RWPE1 (cell line): ENCODE results near the gene CTNNA2.

Experiments used
- CTCF ChIA-PET: fragments of 350-600 bp; sonication (Branson Sonifier 250); formaldehyde crosslinking; extraction: SDS; loops from one replicate; lab custom pipeline; 2021; lab: Yijun Ruan, JAX
- POLR2A ChIA-PET: fragments of 400-600 bp; formaldehyde crosslinking; extraction: SDS; loops from one replicate; lab custom pipeline; 2020; ENCODE audit warnings: antibody characterized with exemption; ENCODE audit not compliant: low non-redundant PET; lab: Yijun Ruan, JAX
- DNase-seq: peaks from one replicate; pipeline ENCODE4 v3.0.0; 2012; ENCODE audit warnings: low spot score
- H3K27ac ChIP-seq: fragments of 450-650 bp; 2 replicates; pipeline ENCODE4 v1.5.1; 2017
- TF ChIP-seq, protein P1 (sequence below): fragments of 450-650 bp; conservative IDR thresholded peaks from 2 replicates; pipeline ENCODE4 v1.5.1; 2017; ENCODE audit warnings: low read depth, mild to moderate bottlenecking

The CTNNA2 gene

DNA sequence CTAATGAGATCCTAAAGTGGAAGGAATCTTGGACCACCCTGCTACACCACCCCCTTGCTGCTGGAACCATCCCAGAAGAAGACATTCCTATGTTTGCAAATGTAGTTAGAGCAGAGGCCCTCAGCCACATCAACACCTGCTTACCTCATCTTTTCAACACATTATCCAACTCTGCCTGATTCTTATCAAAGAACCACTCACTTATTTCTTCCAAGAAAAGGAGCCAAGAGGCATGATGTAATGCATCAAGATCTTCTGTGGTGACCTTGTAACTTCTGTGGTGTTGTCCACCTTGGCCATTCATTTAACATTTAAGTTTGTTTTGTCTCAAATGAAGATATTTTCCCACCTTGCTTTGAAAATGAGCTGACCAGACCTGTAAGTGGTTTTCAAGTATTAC, 338.1 kb downstream of the CTNNA2 start:
- no peak for DNase-seq
- H3K27ac ChIP-seq: no peak overlapping the region
- TF ChIP-seq, protein P1, sequence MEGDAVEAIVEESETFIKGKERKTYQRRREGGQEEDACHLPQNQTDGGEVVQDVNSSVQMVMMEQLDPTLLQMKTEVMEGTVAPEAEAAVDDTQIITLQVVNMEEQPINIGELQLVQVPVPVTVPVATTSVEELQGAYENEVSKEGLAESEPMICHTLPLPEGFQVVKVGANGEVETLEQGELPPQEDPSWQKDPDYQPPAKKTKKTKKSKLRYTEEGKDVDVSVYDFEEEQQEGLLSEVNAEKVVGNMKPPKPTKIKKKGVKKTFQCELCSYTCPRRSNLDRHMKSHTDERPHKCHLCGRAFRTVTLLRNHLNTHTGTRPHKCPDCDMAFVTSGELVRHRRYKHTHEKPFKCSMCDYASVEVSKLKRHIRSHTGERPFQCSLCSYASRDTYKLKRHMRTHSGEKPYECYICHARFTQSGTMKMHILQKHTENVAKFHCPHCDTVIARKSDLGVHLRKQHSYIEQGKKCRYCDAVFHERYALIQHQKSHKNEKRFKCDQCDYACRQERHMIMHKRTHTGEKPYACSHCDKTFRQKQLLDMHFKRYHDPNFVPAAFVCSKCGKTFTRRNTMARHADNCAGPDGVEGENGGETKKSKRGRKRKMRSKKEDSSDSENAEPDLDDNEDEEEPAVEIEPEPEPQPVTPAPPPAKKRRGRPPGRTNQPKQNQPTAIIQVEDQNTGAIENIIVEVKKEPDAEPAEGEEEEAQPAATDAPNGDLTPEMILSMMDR: no peak
- POLR2A ChIA-PET: no interaction called here
- CTCF ChIA-PET: no interaction called here

DNA sequence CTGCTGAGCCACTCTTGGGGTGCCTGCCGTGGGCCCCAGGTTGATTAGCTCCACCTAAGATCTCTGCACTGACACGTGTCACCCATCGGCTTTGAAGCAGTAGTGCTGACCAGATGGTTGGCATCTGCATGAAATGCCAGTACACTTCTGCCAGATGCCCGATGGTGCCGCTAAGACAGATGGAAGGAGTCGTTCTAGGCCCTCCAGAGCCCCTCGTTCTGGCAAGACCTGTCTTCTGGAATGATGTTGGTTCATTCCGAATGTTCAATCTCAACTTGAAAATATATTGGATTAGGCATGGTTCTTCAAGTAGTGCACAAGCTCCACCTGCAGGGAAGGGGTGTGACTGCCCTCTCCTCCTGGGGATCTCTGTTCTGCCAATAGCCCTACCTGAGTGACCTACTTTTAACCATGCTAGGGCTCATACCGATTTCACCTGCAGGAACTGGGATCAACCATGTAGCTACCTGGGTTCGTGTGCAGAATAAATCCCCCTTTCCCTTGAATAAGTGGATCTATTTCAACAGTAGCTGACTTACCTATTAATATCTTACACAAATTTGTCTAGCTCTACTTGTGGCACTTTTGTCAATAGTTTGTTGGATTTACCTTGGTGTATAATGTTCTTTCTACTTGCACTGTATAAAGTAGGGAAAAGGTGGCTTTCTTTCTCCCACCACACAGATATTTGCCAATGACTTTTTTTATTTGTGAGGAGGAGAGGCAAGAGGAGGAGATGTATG, 342.6 kb downstream of the CTNNA2 start:
- peak; percentile 7 for DNase-seq
- ChIA-PET CTCF (interaction anchor here (0.6 to 1.0 kb wide), 3 partner anchors 195 to 1007 kb away, joined by 3 read pairs; no protein-coding TSS in a partner anchor), POLR2A (no interaction called here)

DNA sequence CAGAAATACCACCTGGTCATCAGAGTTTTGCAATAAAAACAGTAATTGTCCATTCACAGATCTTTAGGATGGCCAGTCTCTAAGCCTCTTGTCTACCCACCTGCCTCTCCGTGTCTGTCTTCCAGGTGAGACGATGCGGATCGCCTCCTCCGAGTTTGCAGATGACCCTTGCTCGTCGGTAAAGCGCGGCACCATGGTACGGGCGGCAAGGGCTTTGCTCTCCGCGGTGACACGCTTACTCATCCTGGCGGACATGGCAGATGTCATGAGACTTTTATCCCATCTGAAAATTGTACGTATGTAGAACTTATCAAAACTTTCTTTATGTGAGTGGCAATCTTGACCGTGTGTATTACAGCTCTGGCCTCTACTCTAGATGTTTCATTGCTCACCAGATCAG, 345.0 kb downstream of the CTNNA2 start:
- ChIA-PET POLR2A (no interaction called here), CTCF (no interaction called here)
- H3K27ac ChIP-seq: no peak overlapping the region

More for the DNA sequence above, 342.6 kb downstream of the CTNNA2 start:
- no peak overlapping the region for H3K27ac ChIP-seq
- TF ChIP-seq, protein P1: no peak

DNA sequence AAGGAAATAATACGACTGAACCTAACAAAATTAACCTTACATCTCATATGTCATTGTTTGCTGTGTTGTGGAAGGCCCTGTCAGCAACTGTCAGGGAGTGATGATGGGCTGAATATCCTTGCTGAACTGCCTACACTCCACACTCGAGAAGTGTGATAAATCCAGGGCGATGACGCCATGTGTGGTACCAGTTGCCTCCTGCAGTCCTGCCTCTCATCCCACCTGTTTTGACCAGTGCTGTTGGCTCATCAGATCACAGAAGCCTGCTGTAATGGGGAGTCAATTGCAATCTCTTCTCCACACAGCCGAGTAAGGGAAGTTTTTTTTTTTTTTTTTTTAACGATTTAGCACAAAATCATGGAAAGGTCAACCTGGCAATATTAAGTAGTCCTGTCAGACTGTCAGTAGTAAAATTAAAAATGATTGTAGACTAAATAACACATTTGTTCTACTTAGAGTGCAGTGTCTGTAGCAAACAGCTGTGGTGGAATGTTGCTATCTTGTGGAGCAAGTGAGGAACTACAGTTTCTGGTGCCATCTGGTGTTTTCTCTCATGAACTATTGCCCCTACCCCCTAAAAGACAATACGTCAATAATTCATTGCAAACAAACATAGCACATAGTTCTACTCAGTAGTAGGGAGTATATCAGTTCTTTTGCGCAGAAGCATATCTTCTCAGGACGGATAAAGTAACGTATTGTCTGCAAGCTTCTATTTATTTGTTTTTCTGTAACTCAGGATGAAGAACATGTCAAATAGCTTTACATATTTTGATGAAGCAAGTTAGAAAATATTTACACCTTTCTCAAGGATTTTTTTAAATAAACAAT, 347.6 kb downstream of the CTNNA2 start:
- TF ChIP-seq, protein P1: peak; percentile 13; the same call in 1 of the 2 replicates
- ChIA-PET POLR2A (no interaction called here), CTCF (interaction anchor here (0.5 to 0.6 kb wide), 2 partner anchors 200 to 267 kb away, joined by 3 to 5 read pairs; no protein-coding TSS in a partner anchor)
- DNase-seq: peak; percentile 27
- no peak overlapping the region for H3K27ac ChIP-seq

More for the DNA sequence above, 345.0 kb downstream of the CTNNA2 start:
- TF ChIP-seq, protein P1: no peak
- no peak for DNase-seq

DNA sequence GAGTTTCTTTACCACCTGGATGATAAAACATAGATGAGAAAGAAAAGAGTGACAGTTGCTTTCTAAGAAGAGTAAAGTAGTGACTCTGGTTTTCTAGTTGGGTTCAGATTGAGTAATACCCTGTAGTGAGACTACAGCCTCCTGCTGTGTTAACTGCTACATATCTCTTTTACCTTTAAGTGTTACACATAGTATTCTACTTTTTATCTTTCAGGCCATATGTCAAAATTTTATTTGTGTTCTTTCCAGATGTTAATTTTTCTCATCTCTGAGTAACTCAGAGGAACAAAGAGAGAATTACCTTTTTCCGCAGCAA, 348.2 kb downstream of the CTNNA2 start:
- TF ChIP-seq, protein P1: no peak
- CTCF ChIA-PET: interaction anchor here (0.5 to 0.6 kb wide), 2 partner anchors 200 to 268 kb away, joined by 3 to 5 read pairs; no protein-coding TSS in a partner anchor
- DNase-seq: no peak
- POLR2A ChIA-PET: no interaction called here
- H3K27ac ChIP-seq: no peak overlapping the region

DNA sequence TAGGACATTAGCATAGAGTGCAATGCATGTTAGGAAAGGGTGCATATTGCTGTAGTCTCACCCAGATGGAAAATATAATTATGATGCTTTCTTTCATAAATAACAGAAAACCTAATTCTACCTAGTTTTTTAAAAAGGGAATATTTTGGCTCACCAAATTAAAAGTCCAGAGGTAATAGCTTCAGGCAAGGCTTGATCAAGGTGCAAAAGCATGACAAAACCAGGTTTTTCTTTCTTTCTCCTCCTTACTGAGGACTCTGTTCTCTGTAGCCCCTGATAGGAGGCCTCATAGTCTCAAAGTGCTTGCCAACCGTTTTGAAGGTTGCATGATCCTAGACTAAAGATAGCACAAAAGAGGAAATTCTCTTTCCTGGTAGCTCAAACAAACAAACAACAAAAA, 349.9 kb downstream of the CTNNA2 start:
- TF ChIP-seq, protein P1: no peak
- CTCF ChIA-PET: interaction anchor here (1.0 kb wide), 1 partner anchor 69 kb away, joined by 3 read pairs; no protein-coding TSS in a partner anchor
- POLR2A ChIA-PET: no interaction called here
- DNase-seq: no peak
- H3K27ac ChIP-seq: no peak overlapping the region
